ENCODE results near the gene BRPF1. TPM values are rescaled to one million over a fixed set of nuclear protein-coding genes. Genes with fewer than 3 reads are reported as not detected.

BRPF1 gene
- polyA plus RNA-seq, 1 donor from 2014 or later = 14.9 TPM

- no peaks in the 10 kb centered on the region for H3K9me3 ChIP-seq (ENCODE audit: low read length)
- TF ChIP-seq MXI1 (conservative IDR thresholded peaks at IDR 0.05; ENCODE audit: poor library complexity, severe bottlenecking) (no peak), SMC3 (conservative IDR thresholded peaks at IDR 0.05; ENCODE audit: poor library complexity) (no peak), EP300 (conservative IDR thresholded peaks at IDR 0.05; ENCODE audit: poor library complexity, severe bottlenecking) (no peak), POLR2AphosphoS5 (IDR thresholded peaks at IDR 0.05) (no peak), TAF1 (IDR thresholded peaks at IDR 0.05; ENCODE audit: low read depth) (no peak), EZH2 (IDR thresholded peaks at IDR 0.05; ENCODE audit: borderline replicate concordance, insufficient read depth, low read length, poor library complexity, severe bottlenecking) (no peak), RAD21 (conservative IDR thresholded peaks at IDR 0.05) (no peak)
- TF ChIP-seq, protein P1, sequence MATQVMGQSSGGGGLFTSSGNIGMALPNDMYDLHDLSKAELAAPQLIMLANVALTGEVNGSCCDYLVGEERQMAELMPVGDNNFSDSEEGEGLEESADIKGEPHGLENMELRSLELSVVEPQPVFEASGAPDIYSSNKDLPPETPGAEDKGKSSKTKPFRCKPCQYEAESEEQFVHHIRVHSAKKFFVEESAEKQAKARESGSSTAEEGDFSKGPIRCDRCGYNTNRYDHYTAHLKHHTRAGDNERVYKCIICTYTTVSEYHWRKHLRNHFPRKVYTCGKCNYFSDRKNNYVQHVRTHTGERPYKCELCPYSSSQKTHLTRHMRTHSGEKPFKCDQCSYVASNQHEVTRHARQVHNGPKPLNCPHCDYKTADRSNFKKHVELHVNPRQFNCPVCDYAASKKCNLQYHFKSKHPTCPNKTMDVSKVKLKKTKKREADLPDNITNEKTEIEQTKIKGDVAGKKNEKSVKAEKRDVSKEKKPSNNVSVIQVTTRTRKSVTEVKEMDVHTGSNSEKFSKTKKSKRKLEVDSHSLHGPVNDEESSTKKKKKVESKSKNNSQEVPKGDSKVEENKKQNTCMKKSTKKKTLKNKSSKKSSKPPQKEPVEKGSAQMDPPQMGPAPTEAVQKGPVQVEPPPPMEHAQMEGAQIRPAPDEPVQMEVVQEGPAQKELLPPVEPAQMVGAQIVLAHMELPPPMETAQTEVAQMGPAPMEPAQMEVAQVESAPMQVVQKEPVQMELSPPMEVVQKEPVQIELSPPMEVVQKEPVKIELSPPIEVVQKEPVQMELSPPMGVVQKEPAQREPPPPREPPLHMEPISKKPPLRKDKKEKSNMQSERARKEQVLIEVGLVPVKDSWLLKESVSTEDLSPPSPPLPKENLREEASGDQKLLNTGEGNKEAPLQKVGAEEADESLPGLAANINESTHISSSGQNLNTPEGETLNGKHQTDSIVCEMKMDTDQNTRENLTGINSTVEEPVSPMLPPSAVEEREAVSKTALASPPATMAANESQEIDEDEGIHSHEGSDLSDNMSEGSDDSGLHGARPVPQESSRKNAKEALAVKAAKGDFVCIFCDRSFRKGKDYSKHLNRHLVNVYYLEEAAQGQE (IDR thresholded peaks at IDR 0.05; ENCODE audit: borderline replicate concordance) = no peak
- TF ChIP-seq, protein P2, sequence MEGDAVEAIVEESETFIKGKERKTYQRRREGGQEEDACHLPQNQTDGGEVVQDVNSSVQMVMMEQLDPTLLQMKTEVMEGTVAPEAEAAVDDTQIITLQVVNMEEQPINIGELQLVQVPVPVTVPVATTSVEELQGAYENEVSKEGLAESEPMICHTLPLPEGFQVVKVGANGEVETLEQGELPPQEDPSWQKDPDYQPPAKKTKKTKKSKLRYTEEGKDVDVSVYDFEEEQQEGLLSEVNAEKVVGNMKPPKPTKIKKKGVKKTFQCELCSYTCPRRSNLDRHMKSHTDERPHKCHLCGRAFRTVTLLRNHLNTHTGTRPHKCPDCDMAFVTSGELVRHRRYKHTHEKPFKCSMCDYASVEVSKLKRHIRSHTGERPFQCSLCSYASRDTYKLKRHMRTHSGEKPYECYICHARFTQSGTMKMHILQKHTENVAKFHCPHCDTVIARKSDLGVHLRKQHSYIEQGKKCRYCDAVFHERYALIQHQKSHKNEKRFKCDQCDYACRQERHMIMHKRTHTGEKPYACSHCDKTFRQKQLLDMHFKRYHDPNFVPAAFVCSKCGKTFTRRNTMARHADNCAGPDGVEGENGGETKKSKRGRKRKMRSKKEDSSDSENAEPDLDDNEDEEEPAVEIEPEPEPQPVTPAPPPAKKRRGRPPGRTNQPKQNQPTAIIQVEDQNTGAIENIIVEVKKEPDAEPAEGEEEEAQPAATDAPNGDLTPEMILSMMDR (IDR thresholded peaks at IDR 0.05; ENCODE audit: poor library complexity, severe bottlenecking) = no peak
- H3K36me3 ChIP-seq (ENCODE audit: insufficient read depth, low read length) = no peaks in the 10 kb centered on the region
- H3K27ac ChIP-seq (ENCODE audit: low read length) = no peak overlapping the region
- H3K4me3 ChIP-seq (ENCODE audit: low read length) = no peak overlapping the region
- no peaks in the 10 kb centered on the region for H3K9me2 ChIP-seq (ENCODE audit: insufficient read depth, low read length)
- H3K4me2 ChIP-seq (ENCODE audit: low read length) = no peak overlapping the region
- H3F3A ChIP-seq (ENCODE audit: insufficient read depth, low read length, poor library complexity, severe bottlenecking) = no peaks in the 10 kb centered on the region
- no peaks in the 10 kb centered on the region for H4K20me1 ChIP-seq (ENCODE audit: insufficient read depth)
- H3K79me2 ChIP-seq (replicated peaks; ENCODE audit: insufficient read depth, low read length) = no peaks in the 10 kb centered on the region
- no peak overlapping the region for H2AFZ ChIP-seq (ENCODE audit: low read depth, low read length)
- H3K27me3 ChIP-seq (ENCODE audit: insufficient read depth, low read depth, low read length) = no peaks in the 10 kb centered on the region
- no peak overlapping the region for H3K9ac ChIP-seq (ENCODE audit: low read length)
Measured at GRCh38 chr3:9690451-9691450, 40.8 kb upstream of the BRPF1 start.

DNA sequence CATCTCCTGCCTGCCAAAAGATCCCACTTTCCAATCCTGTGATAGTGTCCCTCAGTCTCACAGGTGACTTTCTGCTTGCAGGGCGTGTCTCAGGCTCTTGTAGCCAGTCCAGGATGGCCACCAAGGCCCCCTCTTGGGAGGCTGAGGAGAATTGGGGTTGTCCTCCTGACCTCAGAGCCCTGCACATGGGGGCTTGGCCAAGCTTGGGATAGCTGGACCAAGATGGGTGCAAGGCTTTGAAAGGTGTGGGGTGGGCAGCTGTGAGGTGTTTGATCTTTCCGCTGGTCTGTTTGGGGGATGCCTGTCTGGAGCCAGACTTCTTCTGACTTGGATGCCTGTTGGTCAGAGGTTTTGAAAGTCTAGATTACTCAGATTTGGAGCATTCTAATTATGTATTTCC, 39.9 kb upstream of the BRPF1 start:
- H3K9me2 ChIP-seq (ENCODE audit: insufficient read depth, low read length) = no peaks in the 10 kb centered on the region
- H3K36me3 ChIP-seq (ENCODE audit: insufficient read depth, low read length) = no peaks in the 10 kb centered on the region
- H3K27ac ChIP-seq (ENCODE audit: low read length) = no peak overlapping the region
- H3F3A ChIP-seq (ENCODE audit: insufficient read depth, low read length, poor library complexity, severe bottlenecking) = no peaks in the 10 kb centered on the region
- H4K20me1 ChIP-seq (ENCODE audit: insufficient read depth) = no peaks in the 10 kb centered on the region
- H3K4me2 ChIP-seq (ENCODE audit: low read length) = no peak overlapping the region
- H3K9me3 ChIP-seq (ENCODE audit: low read length) = no peaks in the 10 kb centered on the region
- no peaks in the 10 kb centered on the region for H3K27me3 ChIP-seq (ENCODE audit: insufficient read depth, low read depth, low read length)
- TF ChIP-seq EP300 (conservative IDR thresholded peaks at IDR 0.05; ENCODE audit: poor library complexity, severe bottlenecking) (no peak), SMC3 (conservative IDR thresholded peaks at IDR 0.05; ENCODE audit: poor library complexity) (no peak), TAF1 (IDR thresholded peaks at IDR 0.05; ENCODE audit: low read depth) (no peak), EZH2 (IDR thresholded peaks at IDR 0.05; ENCODE audit: borderline replicate concordance, insufficient read depth, low read length, poor library complexity, severe bottlenecking) (no peak), RAD21 (conservative IDR thresholded peaks at IDR 0.05) (no peak), POLR2AphosphoS5 (IDR thresholded peaks at IDR 0.05) (no peak)
- TF ChIP-seq, protein P2 (IDR thresholded peaks at IDR 0.05; ENCODE audit: poor library complexity, severe bottlenecking) = no peak
- H3K79me2 ChIP-seq (replicated peaks; ENCODE audit: insufficient read depth, low read length) = no peaks in the 10 kb centered on the region
- H3K4me3 ChIP-seq (ENCODE audit: low read length) = no peak overlapping the region
- H2AFZ ChIP-seq (ENCODE audit: low read depth, low read length) = no peak overlapping the region
- no peak overlapping the region for H3K9ac ChIP-seq (ENCODE audit: low read length)
